Measurements from ENCODE around the gene PGAP6.

- TF ChIP-seq CTCF (conservative IDR thresholded peaks at IDR 0.05 in 1 of 2, IDR thresholded peaks at IDR 0.05 in 1 of 2; ENCODE audit: low read depth in 1 of 2, low read length in 2 of 2) = no peak
- no peak for TF ChIP-seq EZH2 (IDR thresholded peaks at IDR 0.05; ENCODE audit: low read length, missing control alignments)
These were observed 17.9 kb downstream of the PGAP6 start for GRCh38 chr16:363766-364490.

Measured in fibroblast of lung (primary cell).